Endothelial cell of umbilical vein (primary cell): ENCODE measurements around the gene CTSC.

Source experiments
- POLR2A ChIP-seq: IDR thresholded peaks from 2 replicates; pipeline ENCODE4 v1.6.1; 2012; ENCODE audit warnings: low read depth, mild to moderate bottlenecking, control low read depth, low read length
- TF ChIP-seq, protein P1 (sequence below), 2 donors: IDR thresholded peaks; 1 replicate in 1 of 2; 2 replicates in 1 of 2; pipeline ENCODE4 v1.5.1; 2011; ENCODE audit warnings: low read length in 2 of 2, mild to moderate bottlenecking in 2 of 2, moderate library complexity in 2 of 2, control low read depth in 1 of 2, inconsistent platforms in 1 of 2, low read depth in 1 of 2; ENCODE audit not compliant: insufficient read depth in 1 of 2; ENCODE audit errors: extremely low read depth in 1 of 2

DNA sequence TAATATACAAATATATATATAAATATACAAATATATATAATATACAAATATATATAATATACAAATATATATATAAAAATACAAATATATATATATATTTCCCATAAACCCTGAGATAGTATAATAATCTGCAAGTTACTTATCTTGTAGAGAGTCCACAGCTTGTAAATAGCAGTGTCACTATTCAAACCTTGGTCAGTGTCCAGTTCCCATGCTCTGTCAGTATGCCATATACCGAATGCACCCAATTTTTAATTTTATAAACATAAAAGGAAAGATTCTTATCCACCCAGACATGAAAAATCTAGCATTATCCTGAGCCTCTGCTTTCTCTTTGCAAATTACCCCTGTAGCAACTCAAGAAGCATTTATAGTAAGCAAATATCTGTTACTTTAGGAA lies 21.6 kb upstream of the CTSC start:
- no peak for TF ChIP-seq POLR2A
- TF ChIP-seq, protein P1, sequence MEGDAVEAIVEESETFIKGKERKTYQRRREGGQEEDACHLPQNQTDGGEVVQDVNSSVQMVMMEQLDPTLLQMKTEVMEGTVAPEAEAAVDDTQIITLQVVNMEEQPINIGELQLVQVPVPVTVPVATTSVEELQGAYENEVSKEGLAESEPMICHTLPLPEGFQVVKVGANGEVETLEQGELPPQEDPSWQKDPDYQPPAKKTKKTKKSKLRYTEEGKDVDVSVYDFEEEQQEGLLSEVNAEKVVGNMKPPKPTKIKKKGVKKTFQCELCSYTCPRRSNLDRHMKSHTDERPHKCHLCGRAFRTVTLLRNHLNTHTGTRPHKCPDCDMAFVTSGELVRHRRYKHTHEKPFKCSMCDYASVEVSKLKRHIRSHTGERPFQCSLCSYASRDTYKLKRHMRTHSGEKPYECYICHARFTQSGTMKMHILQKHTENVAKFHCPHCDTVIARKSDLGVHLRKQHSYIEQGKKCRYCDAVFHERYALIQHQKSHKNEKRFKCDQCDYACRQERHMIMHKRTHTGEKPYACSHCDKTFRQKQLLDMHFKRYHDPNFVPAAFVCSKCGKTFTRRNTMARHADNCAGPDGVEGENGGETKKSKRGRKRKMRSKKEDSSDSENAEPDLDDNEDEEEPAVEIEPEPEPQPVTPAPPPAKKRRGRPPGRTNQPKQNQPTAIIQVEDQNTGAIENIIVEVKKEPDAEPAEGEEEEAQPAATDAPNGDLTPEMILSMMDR (IDR thresholded peaks at IDR 0.05; ENCODE audit: extremely low read depth in 1 of 2, insufficient read depth in 1 of 2, low read depth in 1 of 2, low read length in 2 of 2) = no peak
